ENCODE data around the gene ZNF124. TPM values are rescaled to one million over a fixed set of nuclear protein-coding genes. Genes with fewer than 3 reads are reported as not detected.
"Not testable (repeated sequence)": the region's sequence is repeated elsewhere in the genome, so short reads cannot be mapped to it uniquely, and the experiment has no call there.

ZNF124 gene
- total RNA-seq (23.8 and 24.2 TPM in 2 replicates), polyA plus RNA-seq (4.7 and 5.0 TPM in 2 replicates), polyA minus RNA-seq (13.7 and 20.9 TPM in 2 replicates)
- 41.1 TPM for total RNA-seq (2013)

DNA sequence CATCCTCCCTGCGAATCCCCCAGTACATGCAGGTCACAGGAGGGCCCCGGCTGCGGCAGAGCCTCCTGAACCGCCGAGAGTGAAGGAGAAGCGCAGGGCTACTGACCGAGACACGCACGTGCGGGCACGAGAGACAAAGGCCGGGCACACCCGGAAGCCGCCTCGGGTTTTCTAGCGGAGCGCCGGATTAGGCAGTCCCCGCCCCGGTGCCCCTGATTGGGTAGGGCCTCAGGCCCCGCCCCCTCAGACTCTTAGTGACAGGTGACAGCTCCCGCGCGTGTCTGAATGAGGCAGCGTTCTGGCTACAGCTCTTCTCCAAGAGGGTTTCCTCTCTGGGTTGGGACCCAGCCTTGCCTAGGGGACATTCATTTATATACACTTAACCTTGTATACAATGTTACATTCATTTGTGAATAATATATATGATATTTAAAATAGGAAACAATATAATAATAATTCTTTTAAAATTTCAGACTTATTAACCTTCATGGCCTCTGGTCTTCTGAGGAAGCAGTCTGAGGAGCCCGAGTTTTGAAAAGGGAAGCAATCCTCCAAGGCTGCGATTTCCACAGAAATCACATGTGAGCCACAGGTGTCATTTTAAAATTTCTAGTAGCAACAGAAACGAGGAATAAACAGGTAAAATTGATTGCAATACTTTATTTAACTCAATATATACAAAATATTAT is at the start of gene ZNF124:
TSS of gene ZNF124 (minus strand) at position 146 of the 689 bp plus-strand sequence. CDS start at position 3, 143 bp downstream.
- H3K27ac ChIP-seq (ENCODE audit: low read length in 2 of 2); H3K4me3 Mint-ChIP-seq; H3K4me3 ChIP-seq (ENCODE audit: control extremely low read depth in 1 of 5, extremely low read depth in 1 of 5, insufficient read depth in 1 of 5, low read depth in 2 of 5, low read length in 4 of 5); H3K36me3 ChIP-seq (replicated peaks in 1 of 2; ENCODE audit: control extremely low read depth in 1 of 2, control insufficient read depth in 1 of 2, extremely low read depth in 1 of 2, insufficient read depth in 2 of 2, low read length in 1 of 2); H3K27ac Mint-ChIP-seq; H3K9me3 Mint-ChIP-seq (ENCODE audit: insufficient read depth); CTCF ChIA-PET; H3K27me3 Mint-ChIP-seq; H2AFZ ChIP-seq (ENCODE audit: insufficient read depth, low read depth, low read length, poor library complexity, severe bottlenecking); POLR2A ChIA-PET; H3K27me3 ChIP-seq (replicated peaks in 1 of 4; ENCODE audit: control extremely low read depth in 1 of 4, control insufficient read depth in 3 of 4, insufficient read depth in 4 of 4, low read length in 3 of 4); H4K20me1 ChIP-seq (ENCODE audit: control insufficient read depth, insufficient read depth, low read length, poor library complexity, severe bottlenecking); H3K9ac ChIP-seq (ENCODE audit: low read length); H3K4me1 ChIP-seq (ENCODE audit: control insufficient read depth in 2 of 2, insufficient read depth in 2 of 2, low read length in 2 of 2): not testable (repeated sequence)
- peaks cover 28% of the 10 kb centered on the region for H3K4me1 Mint-ChIP-seq
- no CpG with 5 or more reads among the region's 28 CpGs for WGBS (ENCODE audit: insufficient coverage)
- DNase-seq (peak; percentile 48), ATAC-seq (ENCODE audit: low read depth) (peak; percentile 99)
- intact Hi-C loops (cut with micrococcal nuclease): loop anchor here (2.0 kb wide), 1 partner anchor 39 kb away; no protein-coding TSS in a partner anchor
- peak within 1 kb of the TSS; percentile 30 for H3K4me2 ChIP-seq (replicated peaks; ENCODE audit: low read depth, low read length, poor library complexity, severe bottlenecking)
- peaks cover 1 to 12% (median 2%) of the 10 kb centered on the region in 3 donors for H3K9me3 ChIP-seq (ENCODE audit: control extremely low read depth in 1 of 3, control insufficient read depth in 2 of 3, insufficient read depth in 1 of 3, low read length in 2 of 3)
- H3K79me2 ChIP-seq (ENCODE audit: control insufficient read depth, insufficient read depth, low read length): peaks cover 21% of the 10 kb centered on the region

DNA sequence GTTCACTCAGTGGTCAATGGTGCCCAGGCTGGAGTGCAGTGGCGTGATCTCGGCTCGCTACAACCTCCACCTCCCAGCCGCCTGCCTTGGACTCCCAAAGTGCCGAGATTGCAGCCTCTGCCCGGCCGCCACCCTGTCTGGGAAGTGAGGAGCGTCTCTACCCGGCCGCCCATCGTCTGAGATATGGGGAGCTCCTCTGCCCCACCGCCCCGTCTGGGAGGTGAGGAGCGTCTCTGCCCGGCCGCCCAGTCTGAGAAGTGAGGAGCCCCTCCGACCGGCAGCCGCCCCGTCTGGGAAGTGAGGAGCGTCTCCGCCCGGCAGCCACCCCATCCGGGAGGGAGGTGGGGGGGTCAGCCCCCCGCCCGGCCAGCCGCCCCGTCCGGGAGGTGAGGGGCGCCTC is 48.5 kb upstream of the ZNF124 start:
- H4K20me1 ChIP-seq (ENCODE audit: control insufficient read depth, insufficient read depth, low read length, poor library complexity, severe bottlenecking); H3K36me3 ChIP-seq (replicated peaks in 1 of 2; ENCODE audit: control extremely low read depth in 1 of 2, control insufficient read depth in 1 of 2, extremely low read depth in 1 of 2, insufficient read depth in 2 of 2, low read length in 1 of 2); H3K4me3 ChIP-seq (ENCODE audit: control extremely low read depth in 1 of 5, extremely low read depth in 1 of 5, insufficient read depth in 1 of 5, low read depth in 2 of 5, low read length in 4 of 5); H3K79me2 ChIP-seq (ENCODE audit: control insufficient read depth, insufficient read depth, low read length); H3K4me3 Mint-ChIP-seq; H3K4me1 Mint-ChIP-seq; H3K27ac Mint-ChIP-seq; H3K4me2 ChIP-seq (replicated peaks; ENCODE audit: low read depth, low read length, poor library complexity, severe bottlenecking); H3K9ac ChIP-seq (ENCODE audit: low read length); H3K4me1 ChIP-seq (ENCODE audit: control insufficient read depth in 2 of 2, insufficient read depth in 2 of 2, low read length in 2 of 2); H3K9me3 ChIP-seq (ENCODE audit: control extremely low read depth in 1 of 3, control insufficient read depth in 2 of 3, insufficient read depth in 1 of 3, low read length in 2 of 3); POLR2A ChIA-PET; H3K27ac ChIP-seq (ENCODE audit: low read length in 2 of 2); H2AFZ ChIP-seq (ENCODE audit: insufficient read depth, low read depth, low read length, poor library complexity, severe bottlenecking); H3K27me3 ChIP-seq (replicated peaks in 1 of 4; ENCODE audit: control extremely low read depth in 1 of 4, control insufficient read depth in 3 of 4, insufficient read depth in 4 of 4, low read length in 3 of 4); ATAC-seq (ENCODE audit: low read depth); DNase-seq; CTCF ChIA-PET; intact Hi-C loops (cut with micrococcal nuclease): not testable (repeated sequence)
- WGBS (ENCODE audit: insufficient coverage): 99% methylated on average over 11 of the region's 30 CpGs
- Mint-ChIP-seq H3K27me3 (peaks cover 20% of the 10 kb centered on the region), H3K9me3 (ENCODE audit: insufficient read depth) (peaks cover 14% of the 10 kb centered on the region)

Data from B cell (primary cell).